Natural killer cell (primary cell): ENCODE data around the gene ADSS1. TPM values are rescaled to one million over a fixed set of nuclear protein-coding genes. Genes with fewer than 3 reads are reported as not detected.

Experiments used
- ATAC-seq, 3 donors: fragments of 150-1000 bp in 2 of 3; fragments of 200-7000 bp in 1 of 3; cut with Tn5 transposase; 1 replicate in 1 of 3; 2 replicates in 2 of 3; pipeline ENCODE4 v1.10.0; 2021; ENCODE audit warnings: mild to moderate bottlenecking in 2 of 3, moderate library complexity in 2 of 3
- DNase-seq, 2 donors: peaks; one replicate each; pipeline versions ENCODE4 v3.0.0 to v3.0.0-alpha.2; 2013 to 2021; ENCODE audit warnings: mixed read lengths in 1 of 2
- H3K27ac ChIP-seq: one replicate; pipeline ENCODE4 v1.5.1; 2013; ENCODE audit warnings: mild to moderate bottlenecking, low read length
- H3K27me3 ChIP-seq: one replicate; pipeline ENCODE4 v1.6.1; 2013; ENCODE audit warnings: low read length; ENCODE audit not compliant: control insufficient read depth, insufficient read depth
- H3K36me3 ChIP-seq: one replicate; pipeline ENCODE4 v1.6.1; 2013; ENCODE audit warnings: low read length; ENCODE audit not compliant: control insufficient read depth, insufficient read depth
- H3K4me1 ChIP-seq: one replicate; pipeline ENCODE4 v1.6.1; 2013; ENCODE audit warnings: low read length; ENCODE audit not compliant: control insufficient read depth, insufficient read depth
- H3K4me3 ChIP-seq: one replicate; pipeline ENCODE4 v1.5.1; 2013; ENCODE audit warnings: low read length
- H3K9me3 ChIP-seq: one replicate; pipeline ENCODE4 v1.6.1; 2013; ENCODE audit warnings: low read length; ENCODE audit not compliant: control insufficient read depth, insufficient read depth
- H3K27ac Mint-ChIP-seq, 2 donors: one replicate each; pipeline ENCODE4 v1.8.0; 2022; ENCODE audit warnings: mild to moderate bottlenecking in 2 of 2, mixed read lengths in 2 of 2, moderate library complexity in 1 of 2
- H3K27me3 Mint-ChIP-seq, 2 donors: one replicate each; pipeline ENCODE4 v1.8.0; 2022; ENCODE audit warnings: low read depth in 2 of 2, mixed read lengths in 2 of 2
- H3K36me3 Mint-ChIP-seq: one replicate; pipeline ENCODE4 v1.8.0; 2022; ENCODE audit warnings: mixed read lengths
- H3K4me1 Mint-ChIP-seq, 2 donors: one replicate each; pipeline ENCODE4 v1.8.0; 2022; ENCODE audit warnings: mixed read lengths in 2 of 2
- H3K4me3 Mint-ChIP-seq: one replicate; pipeline ENCODE4 v1.8.0; 2022; ENCODE audit warnings: mild to moderate bottlenecking, moderate library complexity, mixed read lengths
- H3K9me3 Mint-ChIP-seq, 2 donors: one replicate each; pipeline ENCODE4 v1.8.0; 2022; ENCODE audit warnings: mixed read lengths in 2 of 2
- CTCF ChIP-seq: fragments of 200-600 bp; IDR thresholded peaks from one replicate; pipeline ENCODE4 v1.8.0; 2022; ENCODE audit warnings: antibody characterized with exemption
- WGBS: methylation state at CpG from one replicate; pipeline ENCODE4 v1.1.7; 2013; ENCODE audit warnings: missing lambda C conversion rate; ENCODE audit not compliant: insufficient coverage; 5-methylcytosine and 5-hydroxymethylcytosine counted together
- intact Hi-C: fragments of 100-400 bp; cut with micrococcal nuclease; formaldehyde crosslinking; loops from one replicate; pipeline ENCODE4 v1.14.2; 2022
- total RNA-seq, 4 donors: library from RNA; stranded (reverse); fragments of 120-200 nt in 1 of 4; gene quantifications; one replicate each; pipeline versions ENCODE4 v1.2.3 to v1.2.4, GENCODE V29; 2013 to 2022

ADSS1 gene
- total RNA-seq, 3 donors from 2014 or later (not counting 1 experiment from before 2014, with no cell fraction given) = 2.1 to 2.7 (median 2.5) TPM

GRCh38 chr14:104681689-104682074, 42.3 kb upstream of the ADSS1 start:
- no peaks in the 10 kb centered on the region for H3K9me3 Mint-ChIP-seq
- peaks cover 0 to 22% of the 10 kb centered on the region in 2 donors for H3K4me1 Mint-ChIP-seq
- no peak overlapping the region for H3K27ac ChIP-seq
- no peak overlapping the region for H3K27ac Mint-ChIP-seq
- H3K4me3 ChIP-seq = no peak overlapping the region
- ATAC-seq = no peak
- intact Hi-C loops = no loop called here
- 78% methylated on average over 11 of the region's 11 CpGs for WGBS
- H3K27me3 Mint-ChIP-seq = peaks cover 2 to 19% of the 10 kb centered on the region in 2 donors
- TF ChIP-seq CTCF = no peak
- no peak overlapping the region for H3K4me3 Mint-ChIP-seq
- H3K36me3 ChIP-seq = no peaks in the 10 kb centered on the region
- H3K36me3 Mint-ChIP-seq = no peaks in the 10 kb centered on the region
- peaks cover 4% of the 10 kb centered on the region for H3K27me3 ChIP-seq
- no peaks in the 10 kb centered on the region for H3K9me3 ChIP-seq
- peaks cover 38% of the 10 kb centered on the region for H3K4me1 ChIP-seq
- no peak for DNase-seq

GRCh38 chr14:104682107-104682593, 41.9 kb upstream of the ADSS1 start:
- Mint-ChIP-seq H3K4me3 (no peak overlapping the region), H3K27me3 (peaks cover 0 to 17% of the 10 kb centered on the region in 2 donors), H3K4me1 (peaks cover 4 to 20% of the 10 kb centered on the region in 2 donors), H3K36me3 (no peaks in the 10 kb centered on the region), H3K9me3 (no peaks in the 10 kb centered on the region), H3K27ac (no peak overlapping the region)
- Histone ChIP-seq H3K27ac (no peak overlapping the region), H3K9me3 (no peaks in the 10 kb centered on the region), H3K4me1 (peaks cover 38% of the 10 kb centered on the region), H3K27me3 (peaks cover 4% of the 10 kb centered on the region), H3K36me3 (no peaks in the 10 kb centered on the region), H3K4me3 (no peak overlapping the region)
- no peak for ATAC-seq
- intact Hi-C loops = no loop called here
- DNase-seq = no peak
- WGBS = 93% methylated on average over 12 of the region's 12 CpGs
- TF ChIP-seq CTCF = no peak

GRCh38 chr14:104683653-104684448, 40.2 kb upstream of the ADSS1 start:
- peaks cover 33% of the 10 kb centered on the region for H3K4me1 ChIP-seq
- H3K9me3 ChIP-seq = no peaks in the 10 kb centered on the region
- DNase-seq = no peak
- H3K9me3 Mint-ChIP-seq = no peaks in the 10 kb centered on the region
- H3K27ac ChIP-seq = no peak overlapping the region
- no peaks in the 10 kb centered on the region for H3K36me3 Mint-ChIP-seq
- no peaks in the 10 kb centered on the region for H3K36me3 ChIP-seq
- H3K4me3 Mint-ChIP-seq = no peak overlapping the region
- H3K27me3 ChIP-seq = no peaks in the 10 kb centered on the region
- intact Hi-C loops = no loop called here
- peaks cover 0 to 8% of the 10 kb centered on the region in 2 donors for H3K27me3 Mint-ChIP-seq
- H3K27ac Mint-ChIP-seq = no peak overlapping the region
- ATAC-seq = no peak
- no peak for TF ChIP-seq CTCF
- peaks cover 13 to 22% of the 10 kb centered on the region in 2 donors for H3K4me1 Mint-ChIP-seq
- no peak overlapping the region for H3K4me3 ChIP-seq
- WGBS = 89% methylated on average over 22 of the region's 22 CpGs
